ENCODE results near the gene PEX10. TPM values are rescaled to one million over a fixed set of nuclear protein-coding genes. Genes with fewer than 3 reads are reported as not detected.

PEX10 gene
- polyA plus RNA-seq: 29.4 and 30.1 TPM in 2 replicates
- polyA minus RNA-seq: 23.0 and 28.0 TPM in 2 replicates

DNA sequence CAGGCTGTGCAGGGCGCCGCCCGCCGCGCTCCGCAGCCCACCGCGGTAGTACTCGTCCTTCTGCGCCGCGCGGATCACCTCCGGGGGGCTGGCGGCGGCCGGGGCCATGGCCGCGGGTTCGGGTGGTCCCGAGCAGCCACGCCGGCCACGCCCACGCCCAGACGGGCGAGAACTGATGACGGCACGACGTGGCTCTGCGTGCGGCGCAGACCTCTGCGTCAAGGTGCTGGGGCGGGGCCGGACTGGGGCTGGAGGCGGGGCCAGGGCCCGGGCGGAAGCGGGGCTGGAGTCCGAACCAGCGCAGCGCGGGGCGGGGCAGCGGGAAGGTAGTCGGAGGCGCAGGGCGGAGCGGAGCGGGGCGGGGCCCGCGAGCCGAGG lies at the start of gene PEX10:
Gene PEX10, minus strand, starts transcription at position 170 of the 378 bp plus-strand sequence. Its CDS starts 62 bp downstream, at position 108.
- H3K9me2 ChIP-seq (ENCODE audit: insufficient read depth, low read length): no peaks in the 10 kb centered on the region
- H3K4me3 ChIP-seq (ENCODE audit: low read length): peak within 1 kb of the TSS; percentile 97
- H3K36me3 ChIP-seq (ENCODE audit: insufficient read depth, low read length): no peaks in the 10 kb centered on the region
- H3K9ac ChIP-seq (ENCODE audit: low read length): peak within 1 kb of the TSS; percentile 82
- peak within 1 kb of the TSS; percentile 55 for H3K27ac ChIP-seq (ENCODE audit: low read length)
- H2AFZ ChIP-seq (ENCODE audit: low read depth, low read length): peak within 1 kb of the TSS; percentile 56
- H3F3A ChIP-seq (ENCODE audit: insufficient read depth, low read length, poor library complexity, severe bottlenecking): no peaks in the 10 kb centered on the region
- no peaks in the 10 kb centered on the region for H3K9me3 ChIP-seq (ENCODE audit: low read length)
- H4K20me1 ChIP-seq (ENCODE audit: insufficient read depth): no peaks in the 10 kb centered on the region
- peak; percentile 39 for TF ChIP-seq SMC3 (conservative IDR thresholded peaks at IDR 0.05; ENCODE audit: poor library complexity)
- TF ChIP-seq EP300 (conservative IDR thresholded peaks at IDR 0.05; ENCODE audit: poor library complexity, severe bottlenecking): peak; percentile 60
- TF ChIP-seq RAD21 (conservative IDR thresholded peaks at IDR 0.05): no peak
- TF ChIP-seq MXI1 (conservative IDR thresholded peaks at IDR 0.05; ENCODE audit: poor library complexity, severe bottlenecking): peak; percentile 99
- TF ChIP-seq POLR2AphosphoS5 (IDR thresholded peaks at IDR 0.05): peak; percentile 80
- H3K79me2 ChIP-seq (replicated peaks; ENCODE audit: insufficient read depth, low read length): no peaks in the 10 kb centered on the region
- H3K27me3 ChIP-seq (ENCODE audit: insufficient read depth, low read depth, low read length): no peaks in the 10 kb centered on the region
- H3K4me2 ChIP-seq (ENCODE audit: low read length): peak within 1 kb of the TSS; percentile 76

GRCh38 chr1:2460996-2461751 lies 48.8 kb upstream of the PEX10 start:
- H3K27ac ChIP-seq (ENCODE audit: low read length): no peak overlapping the region
- no peaks in the 10 kb centered on the region for H3K79me2 ChIP-seq (replicated peaks; ENCODE audit: insufficient read depth, low read length)
- H3K4me2 ChIP-seq (ENCODE audit: low read length): no peak overlapping the region
- H3K4me3 ChIP-seq (ENCODE audit: low read length): no peak overlapping the region
- no peaks in the 10 kb centered on the region for H3K36me3 ChIP-seq (ENCODE audit: insufficient read depth, low read length)
- H2AFZ ChIP-seq (ENCODE audit: low read depth, low read length): no peak overlapping the region
- no peaks in the 10 kb centered on the region for H3K9me2 ChIP-seq (ENCODE audit: insufficient read depth, low read length)
- H3K27me3 ChIP-seq (ENCODE audit: insufficient read depth, low read depth, low read length): no peaks in the 10 kb centered on the region
- H3F3A ChIP-seq (ENCODE audit: insufficient read depth, low read length, poor library complexity, severe bottlenecking): no peaks in the 10 kb centered on the region
- TF ChIP-seq MXI1 (conservative IDR thresholded peaks at IDR 0.05; ENCODE audit: poor library complexity, severe bottlenecking) (no peak), EP300 (conservative IDR thresholded peaks at IDR 0.05; ENCODE audit: poor library complexity, severe bottlenecking) (no peak), EZH2 (IDR thresholded peaks at IDR 0.05; ENCODE audit: borderline replicate concordance, insufficient read depth, low read length, poor library complexity, severe bottlenecking) (no peak), POLR2AphosphoS5 (IDR thresholded peaks at IDR 0.05) (no peak), SMC3 (conservative IDR thresholded peaks at IDR 0.05; ENCODE audit: poor library complexity) (no peak), RAD21 (conservative IDR thresholded peaks at IDR 0.05) (no peak), CTCF (IDR thresholded peaks at IDR 0.05; ENCODE audit: poor library complexity, severe bottlenecking) (no peak), REST (IDR thresholded peaks at IDR 0.05; ENCODE audit: borderline replicate concordance) (no peak)
- no peak overlapping the region for H3K9ac ChIP-seq (ENCODE audit: low read length)
- H4K20me1 ChIP-seq (ENCODE audit: insufficient read depth): no peaks in the 10 kb centered on the region
- H3K9me3 ChIP-seq (ENCODE audit: low read length): no peaks in the 10 kb centered on the region

Data from neural cell (in vitro differentiated cells).